HPDE6-E6E7 (cell line): ENCODE measurements around the gene TPPP.
A peak's percentile ranks its signal among the peaks of the same experiment; 100 is the strongest.
"Not testable (repeated sequence)": the region's sequence is repeated elsewhere in the genome, so short reads cannot be mapped to it uniquely, and the experiment has no call there.

ENCODE experiments used
- DNase-seq: peaks from one replicate; pipeline ENCODE4 v3.0.0; 2011; ENCODE audit warnings: missing footprints; ENCODE audit errors: extremely low spot score

TPPP gene

DNA sequence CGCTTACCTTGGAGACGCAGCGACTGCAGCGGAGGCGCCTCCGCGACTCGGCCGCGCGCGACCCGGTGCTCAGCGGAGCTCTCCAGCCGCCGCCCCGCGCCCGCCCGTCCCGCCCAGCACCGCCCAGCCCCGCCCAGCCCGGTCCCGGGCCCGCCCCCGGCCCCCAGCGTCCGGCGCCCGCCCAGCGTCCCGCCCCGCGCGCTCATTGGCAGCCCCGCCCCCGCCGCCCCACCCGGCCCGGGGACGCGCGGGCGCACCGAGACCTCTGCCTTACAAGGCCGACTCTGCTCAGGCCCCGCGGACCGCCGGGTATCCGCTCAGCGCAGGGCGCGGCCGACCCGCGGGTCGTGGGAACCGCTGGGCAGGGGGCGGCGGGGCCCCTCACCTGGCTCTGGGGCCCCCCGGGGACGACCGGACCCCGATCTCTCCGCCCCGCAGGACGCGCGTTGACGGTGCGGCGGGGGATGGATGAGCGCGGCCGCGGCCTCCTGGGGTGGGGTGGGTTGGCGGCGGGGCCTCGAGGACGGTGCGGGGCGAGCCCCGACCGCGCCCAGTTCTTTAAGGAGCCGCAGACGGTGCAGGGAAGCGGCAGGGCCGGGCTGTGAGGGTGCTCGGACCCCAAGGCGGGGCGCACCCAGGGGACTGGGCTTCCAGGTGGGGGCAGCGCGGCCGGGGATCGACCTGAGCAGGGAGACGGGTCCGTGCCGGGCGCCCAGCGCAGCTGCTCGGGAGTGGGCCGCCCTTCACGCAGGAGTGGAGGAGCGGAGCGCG, at the start of gene TPPP:
Gene TPPP (minus strand): TSS at position 82 of the 771 bp plus-strand sequence. CDS start 15,292 bp downstream, outside the sequence.
- DNase-seq: peak; percentile 74

GRCh38 chr5:742276-742675, 49.1 kb upstream of the TPPP start:
- DNase-seq: not testable (repeated sequence)

DNA sequence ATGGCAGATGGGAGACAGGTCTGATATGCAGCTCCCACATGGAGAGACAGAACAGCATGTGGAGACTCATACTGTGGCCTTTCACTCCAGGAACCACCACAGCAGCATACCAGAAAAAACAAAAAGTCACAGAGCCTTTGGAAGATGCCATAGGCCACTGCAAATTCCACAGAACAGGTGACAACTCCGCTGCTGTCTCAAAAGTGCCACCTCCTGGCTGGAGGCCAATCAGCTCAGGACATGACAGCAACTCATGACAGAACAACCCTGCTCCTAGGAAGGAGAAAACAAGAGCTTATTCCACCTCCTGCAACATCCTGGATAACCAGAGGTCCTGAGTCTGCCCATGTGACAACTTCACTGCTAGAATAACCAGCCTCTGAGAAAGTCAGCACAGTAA, 41.0 kb upstream of the TPPP start:
- not testable (repeated sequence) for DNase-seq

DNA sequence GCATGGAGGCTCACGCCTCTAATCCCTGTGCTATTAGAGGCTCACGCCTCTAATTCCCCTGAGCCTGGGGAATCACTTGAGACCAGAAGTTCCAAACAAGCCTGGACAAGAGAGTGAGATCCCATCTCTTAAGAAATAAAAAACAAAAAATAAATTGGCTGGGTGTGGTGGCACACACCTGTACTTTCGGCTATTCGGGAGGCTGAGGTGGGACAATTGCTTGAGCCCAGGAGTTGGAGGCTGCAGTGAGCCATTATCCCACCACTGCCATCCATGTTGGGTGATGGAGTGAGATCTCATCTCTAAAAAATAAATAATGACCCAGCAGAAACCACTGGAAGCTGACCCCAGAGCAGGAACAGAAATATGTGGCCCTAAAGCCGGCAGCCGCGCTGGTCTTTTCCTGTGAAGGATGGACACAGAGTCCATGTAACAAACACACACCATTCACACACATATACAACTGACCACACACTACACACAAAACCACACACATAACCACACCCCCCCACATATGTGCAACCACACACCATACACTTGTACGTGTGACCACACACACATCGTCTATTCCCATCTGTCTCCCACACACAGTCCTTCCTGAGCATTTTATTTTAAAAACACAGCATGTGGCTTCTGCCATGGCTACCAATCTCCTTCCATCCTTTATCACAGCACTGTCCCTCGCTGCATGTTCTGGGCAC, 39.8 kb upstream of the TPPP start:
- DNase-seq: not testable (repeated sequence)

DNA sequence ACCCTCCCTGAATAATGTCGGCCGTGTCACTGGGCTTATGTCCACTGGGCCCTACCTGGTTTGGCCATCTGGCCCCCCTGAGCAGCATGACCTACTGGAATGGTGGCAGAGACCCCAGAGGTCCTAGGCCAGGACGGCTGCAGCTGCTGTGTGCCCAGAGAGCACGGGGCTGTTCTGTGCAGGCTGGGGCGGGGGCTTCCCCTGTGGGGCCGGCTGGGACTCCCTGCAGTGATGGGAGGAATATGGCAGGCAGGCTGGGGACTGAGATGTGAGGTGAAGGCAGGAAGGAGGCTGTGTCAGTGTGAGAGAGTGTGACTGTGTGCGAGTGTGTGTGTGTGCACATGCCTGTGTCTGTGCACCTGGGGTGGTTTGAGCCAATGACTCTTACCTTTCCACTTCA, 36.1 kb upstream of the TPPP start:
- not testable (repeated sequence) for DNase-seq

DNA sequence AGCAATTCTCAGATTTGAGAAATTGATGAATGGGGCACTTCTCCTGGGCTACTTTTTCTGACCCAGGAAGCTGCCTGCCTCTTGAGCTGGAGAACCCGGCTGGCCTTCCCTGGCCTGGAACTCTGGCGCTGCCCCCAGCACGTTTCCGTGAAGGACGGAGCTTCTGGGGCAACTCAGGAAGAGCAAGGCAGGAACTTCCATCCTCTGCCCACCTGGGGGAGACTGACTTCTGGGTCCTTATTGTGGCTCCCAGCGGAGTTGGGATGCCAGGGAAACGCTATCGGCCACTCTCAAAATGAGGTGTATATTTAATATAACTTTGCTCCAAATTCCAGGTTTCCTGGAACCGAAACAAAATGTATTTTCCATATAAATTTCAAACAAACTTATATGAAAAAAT, 33.9 kb upstream of the TPPP start:
- not testable (repeated sequence) for DNase-seq

- DNase-seq: not testable (repeated sequence)
Measured at GRCh38 chr5:723865-724264, 30.7 kb upstream of the TPPP start.

DNA sequence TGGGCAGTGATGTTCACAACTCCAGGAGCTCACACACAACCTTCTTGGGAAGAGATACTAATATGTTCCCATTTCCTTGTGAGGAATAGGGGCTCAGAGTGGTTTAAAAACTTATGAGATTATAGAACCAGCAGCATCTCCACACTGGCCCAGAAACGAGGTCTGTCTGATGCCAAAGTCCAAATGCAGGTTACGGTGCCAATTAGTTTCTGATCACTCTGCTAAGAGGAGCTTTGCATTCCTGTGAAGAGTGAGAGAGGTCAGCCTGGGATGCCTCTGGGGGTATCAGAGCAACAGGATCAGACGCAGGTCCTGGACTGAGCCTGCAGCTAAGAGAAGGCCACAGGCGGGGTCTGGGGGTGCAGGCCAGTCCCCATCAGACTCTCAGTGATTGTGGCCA, 30.2 kb upstream of the TPPP start:
- DNase-seq: not testable (repeated sequence)

- not testable (repeated sequence) for DNase-seq
Measured at GRCh38 chr5:719379-719778, 26.2 kb upstream of the TPPP start.

- DNase-seq: no peak
Measured at GRCh38 chr5:717143-717542, 24.0 kb upstream of the TPPP start.

GRCh38 chr5:716740-717139, 23.6 kb upstream of the TPPP start:
- DNase-seq: not testable (repeated sequence)

GRCh38 chr5:715636-716035, 22.5 kb upstream of the TPPP start:
- DNase-seq: not testable (repeated sequence)

- not testable (repeated sequence) for DNase-seq
Measured at GRCh38 chr5:714215-715118, 21.3 kb upstream of the TPPP start.

GRCh38 chr5:713686-714085, 20.5 kb upstream of the TPPP start:
- not testable (repeated sequence) for DNase-seq

- not testable (repeated sequence) for DNase-seq
Measured at GRCh38 chr5:708848-709517, 15.8 kb upstream of the TPPP start.

DNA sequence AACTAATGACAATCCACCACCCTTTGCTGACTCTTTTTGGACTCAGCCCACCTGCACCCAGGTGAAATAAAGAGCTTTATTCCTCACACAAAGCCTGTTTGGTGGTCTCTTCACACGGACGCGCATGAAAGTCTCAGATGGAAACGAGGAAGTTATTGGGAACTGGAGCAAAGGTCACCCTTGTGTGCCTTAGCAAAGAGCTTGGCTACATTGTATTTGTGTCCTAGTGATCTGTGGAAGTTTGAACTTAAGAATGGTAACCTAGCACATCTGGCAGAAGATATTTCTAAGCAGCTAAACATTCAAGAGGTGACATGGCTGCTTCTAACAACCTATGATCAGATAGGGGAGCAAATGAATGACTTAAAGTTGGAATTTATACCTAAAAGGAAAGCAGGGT, 15.2 kb upstream of the TPPP start:
- not testable (repeated sequence) for DNase-seq

DNA sequence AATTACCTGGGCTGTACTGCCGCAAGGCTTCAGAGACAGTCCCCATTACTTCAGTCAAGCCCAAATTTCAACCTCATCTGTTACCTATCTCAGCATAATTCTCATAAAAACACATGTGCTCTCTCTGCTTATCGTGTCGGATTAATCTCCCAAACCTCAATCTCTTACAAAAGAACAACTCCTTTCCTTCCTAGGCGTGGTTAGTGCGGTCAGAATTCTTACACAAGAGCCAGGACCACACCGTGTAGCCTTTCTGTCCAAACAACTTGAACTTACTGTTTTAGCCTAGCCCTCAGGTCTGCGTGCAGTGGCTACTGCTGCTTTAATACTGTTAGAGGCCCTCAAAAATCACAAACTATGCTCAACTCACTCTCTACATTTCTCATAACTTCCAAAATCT, 13.0 kb upstream of the TPPP start:
- not testable (repeated sequence) for DNase-seq

GRCh38 chr5:696753-697702, 3.9 kb upstream of the TPPP start:
- DNase-seq: not testable (repeated sequence)

GRCh38 chr5:696191-696590, 3.0 kb upstream of the TPPP start:
- not testable (repeated sequence) for DNase-seq

DNA sequence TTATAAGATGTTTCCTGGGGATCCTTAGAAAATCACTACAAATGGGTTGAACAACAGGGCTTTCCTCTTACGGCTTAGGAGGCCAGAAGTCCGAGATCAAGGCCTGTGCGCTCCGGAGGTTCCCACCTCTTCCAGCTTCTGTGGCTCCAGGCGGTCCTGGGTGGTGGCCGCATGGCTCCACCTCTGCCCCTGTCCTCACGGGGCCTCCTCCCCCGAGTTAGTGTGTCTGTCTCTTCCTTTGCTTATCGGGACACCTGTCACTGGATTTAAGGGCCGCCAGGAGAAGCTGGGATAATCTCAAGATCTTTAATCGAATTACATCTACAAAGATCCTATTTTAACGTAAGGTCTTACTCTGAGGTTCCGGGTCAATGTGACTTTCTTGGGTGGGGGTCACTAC, 2.3 kb upstream of the TPPP start:
- DNase-seq: not testable (repeated sequence)
